CD4-positive, alpha-beta T cell treated with Interferon gamma for 1 hour (primary cell): ENCODE measurements around the gene PRKCZ.
"Not testable (repeated sequence)": the region's sequence is repeated elsewhere in the genome, so short reads cannot be mapped to it uniquely, and the experiment has no call there.

Experiments used
- DNase-seq: peaks from one replicate; pipeline ENCODE4 v3.0.0-alpha.2; 2020

The PRKCZ gene

DNA sequence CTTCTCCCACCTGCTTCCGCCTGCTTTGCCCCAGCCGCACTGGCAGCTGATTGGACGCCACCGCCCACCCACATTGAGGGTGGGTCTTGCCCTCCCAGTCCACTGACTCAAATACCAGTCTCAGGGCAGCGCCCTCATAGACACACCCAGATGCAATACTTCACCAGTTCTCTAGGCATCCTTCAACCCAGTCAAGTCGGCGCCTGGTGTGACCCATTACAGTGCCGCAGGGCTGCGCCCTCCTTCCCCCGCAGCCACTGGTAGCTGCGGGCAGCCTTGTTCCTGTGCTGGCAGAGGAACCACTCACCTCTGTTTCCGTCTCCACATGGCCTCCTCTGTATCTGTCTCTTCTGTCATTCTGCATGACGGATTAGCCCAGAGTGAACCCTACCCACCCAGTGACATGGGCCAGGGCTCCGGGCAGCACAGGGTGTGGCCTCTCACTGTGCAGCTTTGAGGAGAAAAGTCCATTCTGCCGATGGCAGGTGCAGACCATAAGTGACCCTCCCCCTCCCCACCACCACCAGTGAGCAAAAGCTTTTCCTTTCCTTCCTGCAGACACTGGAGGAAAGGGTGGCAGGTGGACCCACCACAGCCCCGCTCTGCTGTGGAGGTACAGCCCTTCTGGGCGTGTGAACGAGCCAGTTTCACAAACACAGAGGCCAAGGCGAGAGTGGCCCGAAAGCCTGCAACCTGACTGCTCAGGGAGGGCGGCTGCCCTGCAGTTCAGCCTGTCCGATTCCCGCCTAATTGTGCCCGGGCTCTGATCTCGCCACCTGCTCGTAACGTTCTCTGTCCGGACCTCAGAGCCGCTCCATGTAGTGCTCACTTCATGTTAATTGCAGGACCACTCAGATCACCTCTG is 87.3 kb downstream of the PRKCZ start:
- DNase-seq: no peak

DNA sequence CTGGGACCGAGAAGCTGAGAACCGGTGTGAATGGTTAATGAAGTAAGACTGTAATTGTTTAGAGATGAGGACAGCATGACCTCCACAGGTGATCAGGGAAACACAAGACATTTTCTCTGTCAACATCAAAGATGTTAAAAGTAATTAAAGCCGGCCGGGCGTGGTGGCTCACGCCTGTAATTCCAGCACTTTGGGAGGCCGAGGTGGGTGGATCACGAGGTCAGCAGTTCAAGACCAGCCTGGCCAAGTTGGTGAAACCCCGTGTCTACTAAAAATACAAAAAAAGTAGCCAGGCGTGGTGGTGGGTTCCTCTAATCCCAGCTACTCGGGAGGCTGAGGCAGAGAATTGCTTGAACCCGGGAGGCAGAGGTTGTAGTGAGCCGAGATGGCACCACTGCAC is 88.9 kb downstream of the PRKCZ start:
- DNase-seq: not testable (repeated sequence)

DNA sequence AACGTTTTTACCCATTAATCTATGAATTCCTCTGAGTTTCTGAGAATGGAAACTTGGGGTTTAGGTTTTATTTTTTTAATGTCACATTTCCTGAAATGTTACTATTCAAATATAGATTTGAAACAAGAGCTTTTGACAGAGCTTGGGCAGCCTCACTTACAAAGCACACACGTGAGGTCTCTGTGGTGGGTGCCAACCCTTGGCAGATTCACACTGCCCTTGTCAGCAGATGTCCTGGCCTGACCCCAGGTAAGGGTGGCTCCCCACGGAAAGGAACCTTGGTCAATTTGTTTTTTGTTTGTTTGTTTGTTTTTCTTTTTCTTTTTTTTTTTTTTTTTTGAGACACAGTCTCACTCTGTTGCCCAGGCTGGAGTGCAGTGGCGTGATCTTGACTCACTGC is 90.8 kb downstream of the PRKCZ start:
- DNase-seq: no peak

DNA sequence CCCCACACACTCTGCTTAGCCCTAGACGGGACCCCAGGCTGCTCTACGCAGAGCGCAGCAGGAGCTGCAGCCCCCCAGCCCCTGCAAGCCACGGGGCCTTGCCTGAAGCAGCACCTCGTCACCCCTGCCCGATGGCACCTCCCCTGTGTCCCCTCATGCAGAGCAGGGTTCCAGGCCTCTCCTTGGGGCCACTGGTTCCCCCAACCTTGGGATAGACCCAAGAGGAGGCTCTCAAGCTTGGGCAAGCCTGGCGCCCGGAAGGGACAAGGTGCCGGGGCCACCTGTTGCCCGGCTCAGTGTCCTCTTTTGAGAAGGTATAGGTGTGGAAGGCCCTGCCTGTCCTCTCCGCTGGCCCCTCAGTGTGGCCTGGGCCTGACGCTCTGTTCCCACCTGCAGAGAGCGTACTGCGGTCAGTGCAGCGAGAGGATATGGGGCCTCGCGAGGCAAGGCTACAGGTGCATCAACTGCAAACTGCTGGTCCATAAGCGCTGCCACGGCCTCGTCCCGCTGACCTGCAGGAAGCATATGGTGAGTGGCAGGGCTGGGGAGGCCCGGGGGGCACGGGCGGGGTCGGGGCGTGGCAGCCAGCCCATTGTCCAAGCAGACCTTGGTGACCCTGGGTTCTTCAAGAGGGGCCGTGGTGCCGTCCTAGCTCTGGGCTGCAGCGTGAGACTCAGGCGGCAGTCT is 93.7 kb downstream of the PRKCZ start:
- no peak for DNase-seq

DNA sequence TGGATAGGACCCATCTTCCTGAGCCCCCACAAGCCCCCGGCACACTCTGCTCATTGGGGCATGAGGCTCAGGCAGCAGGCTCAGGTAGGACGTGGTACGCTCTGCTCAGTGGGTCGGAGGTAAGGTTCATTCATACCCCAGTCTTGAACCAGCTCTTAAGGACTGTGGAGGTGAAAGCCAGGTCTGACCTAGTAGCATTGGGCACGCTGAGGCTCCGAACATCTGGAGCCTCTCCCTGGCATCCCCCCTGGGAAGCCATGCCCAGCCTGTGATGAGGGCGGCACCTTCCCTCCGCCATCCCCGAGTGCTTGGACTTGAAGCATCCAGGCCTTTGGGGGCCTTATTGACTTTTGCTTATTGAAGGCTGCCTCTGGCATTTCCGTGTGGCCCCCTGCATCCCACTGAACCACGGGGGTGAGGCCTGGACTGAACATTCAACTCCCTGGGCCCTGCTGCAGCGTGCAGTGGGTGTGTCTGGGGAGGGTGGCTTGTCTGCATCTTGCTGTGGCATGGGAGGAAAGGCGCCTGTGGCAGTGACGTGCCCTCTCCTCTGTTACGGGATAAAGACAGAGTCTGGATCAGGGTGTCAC is 94.4 kb downstream of the PRKCZ start:
- no peak for DNase-seq

DNA sequence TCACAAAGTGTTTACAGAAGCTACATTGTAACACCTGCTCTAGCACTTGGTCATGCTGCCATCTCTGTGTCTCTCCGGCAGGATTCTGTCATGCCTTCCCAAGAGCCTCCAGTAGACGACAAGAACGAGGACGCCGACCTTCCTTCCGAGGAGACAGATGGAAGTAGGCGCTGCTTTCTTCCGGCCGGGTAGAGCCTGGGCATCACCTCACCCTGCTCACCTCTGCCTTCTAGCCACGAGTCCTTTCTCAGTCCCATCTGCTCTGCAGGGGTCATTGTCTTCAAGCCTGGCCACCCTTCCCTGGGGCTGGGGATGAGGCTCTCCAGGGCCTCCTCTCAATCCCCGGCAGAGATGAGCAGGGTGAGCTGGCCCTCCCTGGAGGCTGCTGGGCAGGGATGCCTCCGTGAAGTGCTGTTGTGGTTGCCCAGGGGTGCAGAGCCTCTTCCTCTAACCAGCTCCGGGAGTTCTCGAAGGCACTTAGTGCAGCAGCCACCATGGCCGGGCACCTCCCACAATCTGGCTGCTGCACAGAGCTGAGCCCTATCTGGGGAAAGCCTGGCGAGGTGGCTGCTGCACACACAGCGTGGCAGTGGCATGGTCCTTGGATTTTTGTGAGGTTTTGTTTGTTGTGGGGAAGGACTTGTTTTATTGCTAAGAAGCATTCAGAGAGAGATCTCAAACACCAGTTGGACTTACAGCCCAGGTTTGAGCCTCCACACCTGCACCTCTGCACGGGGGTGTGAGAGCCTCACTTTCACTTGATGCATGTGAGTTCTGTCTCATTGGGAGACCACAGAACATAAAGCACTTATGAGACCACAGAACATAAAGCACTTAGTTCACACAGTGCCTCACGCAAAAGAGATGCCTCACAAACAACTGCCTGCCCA is 96.0 kb downstream of the PRKCZ start:
- DNase-seq: no peak

DNA sequence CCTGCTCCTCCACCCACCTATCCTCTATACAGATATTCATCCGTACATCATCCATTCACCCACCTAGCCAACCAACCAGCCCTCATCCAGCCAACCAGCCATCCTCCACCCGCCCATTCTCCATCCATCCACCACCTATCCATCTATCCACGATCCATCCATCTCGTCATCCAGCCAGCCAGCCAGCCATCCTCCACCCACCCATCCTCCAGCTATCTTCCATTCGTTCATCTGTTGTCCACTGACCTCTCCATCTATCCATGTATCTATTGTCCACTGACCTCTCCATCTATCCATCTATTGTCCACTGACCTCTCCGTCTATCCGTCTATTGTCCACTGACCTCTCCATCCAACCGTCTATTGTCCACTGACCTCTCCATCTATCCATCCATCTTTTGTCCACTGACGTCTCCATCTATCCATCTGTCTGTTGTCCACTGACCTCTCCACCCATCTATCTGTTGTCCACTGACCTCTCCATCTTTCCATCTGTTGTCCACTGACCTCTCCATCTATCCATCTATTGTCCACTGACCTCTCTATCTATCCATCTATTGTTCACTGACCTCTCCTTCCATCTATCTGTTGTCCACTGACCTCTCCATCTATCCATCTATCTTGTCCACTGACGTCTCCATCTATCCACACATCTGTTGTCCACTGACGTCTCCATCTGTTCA is 96.8 kb downstream of the PRKCZ start:
- DNase-seq: no peak

DNA sequence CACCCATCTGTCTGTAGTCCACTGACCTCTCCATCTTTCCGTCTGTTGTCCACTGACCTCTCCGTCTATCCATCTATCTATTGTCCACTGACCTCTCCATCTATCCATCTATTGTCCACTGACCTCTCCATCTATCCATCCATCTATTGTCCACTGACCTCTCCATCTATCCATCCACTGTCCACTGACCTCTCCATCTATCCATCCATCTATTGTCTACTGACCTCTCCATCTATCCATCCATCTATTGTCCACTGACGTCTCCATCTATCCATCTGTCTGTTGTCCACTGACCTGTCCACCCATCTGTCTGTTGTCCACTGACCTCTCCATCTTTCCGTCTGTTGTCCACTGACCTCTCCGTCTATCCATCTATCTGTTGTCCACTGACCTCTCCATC is 97.7 kb downstream of the PRKCZ start:
- DNase-seq: not testable (repeated sequence)

DNA sequence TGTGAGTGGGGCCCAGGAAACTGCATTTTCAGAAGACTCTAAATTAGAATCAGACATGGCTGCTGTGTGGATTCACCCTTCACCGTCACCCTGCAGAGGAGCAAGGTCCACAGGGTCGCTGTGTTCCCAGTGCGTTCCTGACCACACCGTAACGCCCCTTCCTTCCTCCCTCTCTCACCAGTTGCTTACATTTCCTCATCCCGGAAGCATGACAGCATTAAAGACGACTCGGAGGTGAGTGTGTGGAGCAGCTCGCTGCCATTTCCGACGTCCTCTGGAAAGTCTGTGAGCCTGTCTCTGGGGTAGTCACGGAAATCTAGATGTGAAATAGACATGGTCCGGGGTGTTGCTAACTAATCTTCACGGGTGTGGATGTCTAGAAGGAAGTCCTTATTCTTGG is 98.5 kb downstream of the PRKCZ start:
- peak; percentile 76 for DNase-seq

DNA sequence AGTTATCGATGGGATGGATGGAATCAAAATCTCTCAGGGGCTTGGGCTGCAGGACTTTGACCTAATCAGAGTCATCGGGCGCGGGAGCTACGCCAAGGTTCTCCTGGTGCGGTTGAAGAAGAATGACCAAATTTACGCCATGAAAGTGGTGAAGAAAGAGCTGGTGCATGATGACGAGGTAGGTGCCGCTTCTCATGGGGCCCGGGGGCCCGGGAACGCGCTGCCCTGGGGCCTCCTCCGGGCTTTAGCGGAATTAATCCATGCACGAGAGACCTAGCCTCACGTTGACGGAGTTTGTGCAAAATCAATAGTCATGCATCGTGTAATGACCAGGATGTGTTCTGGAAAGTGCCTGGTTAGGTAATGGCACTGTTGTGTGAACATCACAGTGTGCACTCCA is 100.6 kb downstream of the PRKCZ start:
- DNase-seq: no peak

DNA sequence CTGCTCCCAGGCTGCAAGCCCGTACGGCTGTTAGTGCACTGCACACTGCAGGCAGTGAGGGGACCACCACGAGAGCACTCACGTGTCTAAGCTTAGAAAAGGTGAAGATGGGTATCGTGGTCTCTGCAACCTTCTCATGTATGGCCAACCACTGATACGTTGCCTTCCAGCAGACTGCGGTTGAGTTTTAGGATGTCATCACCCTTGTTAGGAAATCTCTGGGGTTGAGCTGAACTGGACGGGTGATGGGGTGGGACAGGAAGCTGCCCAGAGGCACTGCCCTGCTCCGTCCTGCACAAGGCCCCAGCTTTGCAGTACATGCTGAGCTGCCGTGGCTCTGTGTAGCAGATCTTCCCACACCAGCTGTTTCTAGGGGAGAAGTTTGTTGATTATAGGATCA is 101.0 kb downstream of the PRKCZ start:
- DNase-seq: peak; percentile 61

DNA sequence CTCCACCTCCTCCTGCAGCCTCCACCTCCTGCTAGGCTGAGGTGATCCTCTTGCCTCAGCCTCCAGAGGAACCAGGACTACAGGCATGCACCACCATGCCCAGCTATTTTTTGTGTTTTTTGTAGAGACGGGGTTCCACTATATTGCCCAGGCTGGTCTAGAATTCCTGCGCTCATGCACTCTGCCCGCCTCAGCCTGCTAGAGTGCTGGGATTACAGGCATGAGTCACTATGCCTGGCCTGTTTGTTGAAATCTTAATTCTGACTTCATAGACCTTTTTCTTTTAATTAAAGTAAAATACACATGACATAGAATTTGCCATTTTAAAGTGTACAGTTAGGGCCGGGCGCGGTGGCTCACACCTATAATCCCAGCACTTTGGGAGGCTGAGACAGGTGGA is 101.7 kb downstream of the PRKCZ start:
- no peak for DNase-seq

DNA sequence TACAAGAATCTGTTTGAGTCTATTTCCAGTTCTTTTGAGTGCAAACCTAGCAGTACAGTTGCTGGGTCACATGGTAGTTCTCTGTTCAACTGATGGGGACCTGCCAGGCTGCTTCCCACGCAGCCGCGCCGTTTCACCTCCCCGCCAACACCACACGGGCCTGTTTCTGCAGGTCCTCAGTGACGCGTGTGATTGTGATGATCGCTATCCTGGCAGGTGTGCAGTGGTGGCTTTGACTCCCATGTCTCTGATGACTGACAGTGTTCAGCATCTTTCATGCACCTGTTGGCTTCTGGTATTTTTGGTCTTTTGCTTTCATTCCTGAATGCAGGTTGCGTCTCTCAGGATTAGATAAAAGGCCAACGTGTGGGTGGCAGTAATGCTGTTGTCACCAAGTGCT is 102.7 kb downstream of the PRKCZ start:
- DNase-seq: no peak

DNA sequence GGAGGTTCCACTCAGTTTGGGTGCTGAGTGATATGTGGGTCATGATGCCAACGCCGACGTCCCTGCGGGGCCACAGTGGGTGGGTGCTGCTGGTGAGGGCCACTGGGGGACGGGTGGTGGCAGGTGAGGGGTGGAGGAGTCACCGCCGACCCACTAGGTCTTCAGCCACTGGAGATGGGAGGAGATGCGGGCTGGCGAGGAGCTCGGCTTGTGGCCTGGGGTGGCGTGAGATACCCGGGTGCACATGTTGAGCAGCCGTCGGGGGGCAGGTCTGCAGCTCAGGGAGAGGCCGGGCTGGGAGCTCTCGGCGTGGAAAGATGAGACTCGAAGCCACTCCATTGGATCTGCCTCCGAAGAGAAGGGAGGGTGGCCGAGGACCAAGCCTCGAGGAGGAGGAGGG is 103.8 kb downstream of the PRKCZ start:
- DNase-seq: no peak

DNA sequence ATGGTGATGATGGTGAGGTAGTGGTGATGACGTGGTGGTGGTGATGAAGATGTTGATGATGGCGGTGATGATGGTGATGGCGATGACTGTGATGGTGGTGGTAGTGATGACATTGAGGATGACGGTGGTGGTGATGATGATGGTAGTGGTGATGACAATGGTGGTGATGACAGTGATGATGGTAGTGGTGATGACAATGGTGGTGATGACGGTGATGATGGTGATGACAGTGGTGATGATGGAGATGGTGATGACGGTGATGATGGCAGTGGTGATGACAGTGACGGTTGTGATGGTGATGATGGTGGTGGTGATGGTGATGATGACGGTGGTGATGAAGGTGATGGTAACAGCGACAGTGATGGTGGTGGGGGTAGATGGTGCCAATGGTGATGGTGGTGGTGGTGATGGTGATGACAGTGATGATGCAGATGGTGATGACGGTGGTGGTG is 105.0 kb downstream of the PRKCZ start:
- DNase-seq: no peak

DNA sequence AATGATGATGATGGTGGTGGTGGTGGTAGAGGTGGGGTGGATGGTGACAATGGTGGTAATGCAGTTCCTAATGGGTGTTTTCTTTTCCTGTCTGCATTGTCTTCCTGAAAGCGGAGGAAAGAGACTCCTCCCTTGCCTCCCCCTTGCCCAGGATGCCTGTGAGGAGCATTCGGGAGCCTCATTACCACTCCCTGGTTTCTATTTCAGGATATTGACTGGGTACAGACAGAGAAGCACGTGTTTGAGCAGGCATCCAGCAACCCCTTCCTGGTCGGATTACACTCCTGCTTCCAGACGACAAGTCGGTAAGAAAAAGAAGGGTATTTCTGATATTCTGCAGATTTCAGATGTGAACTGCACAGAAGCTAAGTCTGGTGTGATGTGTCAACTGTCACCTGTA is 105.6 kb downstream of the PRKCZ start:
- no peak for DNase-seq

DNA sequence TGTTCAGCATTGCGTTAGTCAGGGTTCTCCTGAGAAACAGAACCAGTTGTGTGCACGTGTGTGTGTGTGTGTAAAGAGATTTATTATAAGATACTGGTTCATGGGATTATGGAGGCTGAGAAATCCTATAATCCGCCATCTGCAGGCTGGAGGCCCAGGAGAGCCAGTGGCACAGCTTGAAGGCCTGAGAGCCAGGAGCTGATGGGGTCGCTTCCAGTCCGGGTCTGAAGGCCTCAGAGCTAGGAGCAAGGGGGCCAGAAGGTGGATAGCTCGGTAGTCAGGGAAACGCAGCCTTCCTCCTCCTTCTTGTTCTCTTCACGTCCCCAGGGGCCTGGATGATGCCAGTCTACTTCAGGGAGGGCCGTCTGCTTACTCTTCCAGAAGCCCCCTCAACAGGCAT is 106.7 kb downstream of the PRKCZ start:
- no peak for DNase-seq

DNA sequence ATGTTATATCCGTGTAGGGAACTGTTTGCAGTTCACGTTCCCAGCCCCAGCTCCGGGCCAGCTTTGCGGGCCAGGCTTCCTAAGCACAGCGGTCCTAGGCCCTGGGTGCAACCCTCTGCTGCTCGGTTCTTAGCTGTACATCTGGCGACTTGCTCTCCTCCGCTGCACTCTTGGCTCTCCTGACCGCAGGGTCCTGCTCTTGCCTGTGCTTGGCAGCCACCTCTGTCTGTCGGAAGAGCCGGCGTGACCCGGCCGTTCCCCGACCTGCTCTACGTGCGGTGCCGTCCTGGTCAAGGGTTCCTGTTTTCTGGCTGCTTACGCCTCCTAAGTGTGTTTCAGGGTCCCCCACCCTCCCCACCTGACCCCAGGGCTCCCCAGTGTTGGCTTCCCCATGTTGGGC is 107.6 kb downstream of the PRKCZ start:
- no peak for DNase-seq

DNA sequence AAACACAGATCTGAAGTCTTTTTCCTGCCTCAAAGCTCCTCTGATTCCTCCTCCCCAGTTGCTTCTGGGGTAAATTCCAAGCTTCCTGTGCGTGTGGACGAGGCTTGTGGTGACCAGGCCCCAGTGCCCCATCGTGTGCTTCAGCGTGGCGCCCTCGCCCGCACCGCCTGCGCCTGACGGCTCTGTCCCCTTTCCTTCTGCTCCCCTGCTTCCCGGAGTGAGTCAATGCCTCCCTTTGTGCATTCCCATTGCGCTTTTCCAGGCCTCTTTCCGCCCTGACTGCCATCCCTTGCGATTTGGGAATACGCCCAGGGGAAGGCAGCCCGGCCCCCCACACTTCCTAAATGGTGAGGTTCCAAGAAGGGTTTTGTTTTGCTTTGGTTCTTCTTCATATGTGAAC is 108.1 kb downstream of the PRKCZ start:
- DNase-seq: no peak

DNA sequence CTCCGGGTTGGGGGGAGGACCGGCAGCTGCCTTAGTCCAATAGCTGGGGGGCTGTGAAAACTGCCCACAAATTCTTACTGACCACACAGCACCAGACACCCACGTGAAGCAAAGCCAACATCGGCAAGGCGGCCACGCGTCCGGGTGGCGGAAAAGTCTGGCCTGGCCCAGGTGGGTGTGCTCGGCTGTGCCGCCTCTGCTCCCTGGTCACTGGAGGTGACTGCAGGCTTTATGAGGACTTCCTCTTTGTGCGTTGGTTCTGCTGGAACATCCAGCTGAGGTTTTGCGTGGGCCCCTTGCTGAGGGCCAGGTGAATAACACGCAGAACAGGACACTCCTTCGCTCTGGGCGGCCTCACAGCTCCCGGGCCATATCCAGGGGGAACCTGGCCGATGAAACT is 108.9 kb downstream of the PRKCZ start:
- no peak for DNase-seq

DNA sequence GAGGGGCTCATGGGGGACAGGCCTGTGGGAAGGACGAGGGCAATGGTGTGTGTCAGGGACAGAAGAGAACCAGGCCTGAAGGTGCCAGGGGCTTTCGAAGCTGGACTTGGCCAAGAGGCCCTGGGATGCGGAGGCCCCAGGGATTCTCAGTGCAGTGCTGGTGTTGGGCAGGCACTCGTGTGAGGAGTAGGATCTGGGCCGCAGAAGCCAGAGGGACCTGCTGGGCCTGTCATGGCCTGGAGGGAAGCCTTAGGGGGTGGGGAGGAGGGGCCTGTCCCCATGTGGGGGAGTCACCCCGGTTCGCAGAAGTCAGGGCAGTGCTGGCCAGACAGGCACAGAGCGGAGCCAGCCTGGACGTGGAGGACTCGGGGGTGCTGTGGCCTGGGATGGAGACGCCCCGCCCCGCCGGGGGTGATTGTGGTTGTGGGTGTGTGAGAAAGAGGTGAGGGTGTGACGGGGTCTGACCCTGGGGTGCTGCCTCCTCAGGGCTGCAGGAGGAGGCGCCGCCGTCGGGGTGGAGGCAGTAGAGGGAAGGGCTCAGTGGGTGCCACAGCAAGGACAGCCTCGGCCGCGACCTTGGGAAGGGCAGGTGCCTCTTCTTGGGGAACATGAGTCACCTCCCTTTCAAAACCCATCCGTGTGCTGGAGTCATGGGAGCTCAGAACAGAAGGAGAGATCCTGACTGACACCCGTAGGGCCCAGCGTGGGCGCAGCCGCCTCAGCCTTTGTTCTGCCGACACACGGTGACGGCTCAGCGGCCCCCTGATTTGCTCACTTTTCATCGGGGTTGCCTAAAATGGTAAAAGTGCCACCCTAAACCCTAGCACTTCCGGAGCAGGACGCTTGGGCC is 110.5 kb downstream of the PRKCZ start:
- no peak for DNase-seq
